Measurements from ENCODE around the gene TXNDC16. TPM values are rescaled to one million over a fixed set of nuclear protein-coding genes. Genes with fewer than 3 reads are reported as not detected.

Gene TXNDC16
- total and polyA plus RNA-seq, 4 donors: 1.5 to 22.1 (median 3.4) TPM

GRCh38 chr14:52522581-52523345 lies 29.5 kb downstream of the TXNDC16 start:
- Histone ChIP-seq H3K27me3 (ENCODE audit: control insufficient read depth in 3 of 3, insufficient read depth in 3 of 3, low read length in 2 of 3) (no peaks in the 10 kb centered on the region), H3K4me1 (ENCODE audit: control insufficient read depth in 5 of 5, insufficient read depth in 5 of 5, low read length in 5 of 5) (no peaks in the 10 kb centered on the region), H3K4me3 (no peak overlapping the region), H3K36me3 (ENCODE audit: control insufficient read depth in 4 of 4, insufficient read depth in 4 of 4, low read length in 4 of 4) (peaks cover 0 to 3% (median 0%) of the 10 kb centered on the region in 4 donors), H3K9ac (ENCODE audit: insufficient read depth in 1 of 2, low read length in 2 of 2) (no peak overlapping the region), H3K9me3 (ENCODE audit: control insufficient read depth in 4 of 4, insufficient read depth in 3 of 4, low read length in 3 of 4) (no peaks in the 10 kb centered on the region), H3K27ac (ENCODE audit: low read depth in 1 of 2, low read length in 1 of 2) (no peak overlapping the region)
- TF ChIP-seq CTCF (IDR thresholded peaks at IDR 0.05; ENCODE audit: control extremely low read depth, extremely low read depth): no peak
- DNase-seq (no peak), ATAC-seq (ENCODE audit: insufficient read depth, low FRiP score) (no peak)

GRCh38 chr14:52522033-52522432 lies 30.3 kb downstream of the TXNDC16 start:
- no peaks in the 10 kb centered on the region for H3K27me3 ChIP-seq (ENCODE audit: control insufficient read depth in 3 of 3, insufficient read depth in 3 of 3, low read length in 2 of 3)
- no peak overlapping the region for H3K27ac ChIP-seq (ENCODE audit: low read depth in 1 of 2, low read length in 1 of 2)
- no peak for DNase-seq
- H3K9ac ChIP-seq (ENCODE audit: insufficient read depth in 1 of 2, low read length in 2 of 2): no peak overlapping the region
- H3K36me3 ChIP-seq (ENCODE audit: control insufficient read depth in 4 of 4, insufficient read depth in 4 of 4, low read length in 4 of 4): peaks cover 0 to 2% (median 0%) of the 10 kb centered on the region in 4 donors
- no peak overlapping the region for H3K4me3 ChIP-seq
- no peaks in the 10 kb centered on the region for H3K4me1 ChIP-seq (ENCODE audit: control insufficient read depth in 5 of 5, insufficient read depth in 5 of 5, low read length in 5 of 5)
- 68 to 74% methylated on average over 1 of the region's 1 CpG for WGBS, 2 donors
- no peaks in the 10 kb centered on the region for H3K9me3 ChIP-seq (ENCODE audit: control insufficient read depth in 4 of 4, insufficient read depth in 3 of 4, low read length in 3 of 4)
- TF ChIP-seq CTCF (IDR thresholded peaks at IDR 0.05; ENCODE audit: control extremely low read depth, extremely low read depth): no peak
- ATAC-seq (ENCODE audit: insufficient read depth, low FRiP score): no peak

GRCh38 chr14:52514046-52514811 lies 38.1 kb downstream of the TXNDC16 start:
- no peak for TF ChIP-seq CTCF (IDR thresholded peaks at IDR 0.05; ENCODE audit: control extremely low read depth, extremely low read depth)
- Histone ChIP-seq H3K36me3 (ENCODE audit: control insufficient read depth in 4 of 4, insufficient read depth in 4 of 4, low read length in 4 of 4) (peaks cover 0 to 5% (median under 1%) of the 10 kb centered on the region in 4 donors), H3K9me3 (ENCODE audit: control insufficient read depth in 4 of 4, insufficient read depth in 3 of 4, low read length in 3 of 4) (no peaks in the 10 kb centered on the region), H3K4me1 (ENCODE audit: control insufficient read depth in 5 of 5, insufficient read depth in 5 of 5, low read length in 5 of 5) (no peaks in the 10 kb centered on the region), H3K27me3 (ENCODE audit: control insufficient read depth in 3 of 3, insufficient read depth in 3 of 3, low read length in 2 of 3) (no peaks in the 10 kb centered on the region), H3K4me3 (no peak overlapping the region), H3K27ac (ENCODE audit: low read depth in 1 of 2, low read length in 1 of 2) (no peak overlapping the region), H3K9ac (ENCODE audit: insufficient read depth in 1 of 2, low read length in 2 of 2) (no peak overlapping the region)
- ATAC-seq (ENCODE audit: insufficient read depth, low FRiP score) (no peak), DNase-seq (no peak)
- WGBS, 2 donors: 88 to 98% methylated on average over 4 of the region's 4 CpGs

All from lung (tissue), 12 donors.